CD14-positive monocyte (primary cell): ENCODE data around the gene GBP3. TPM values are rescaled to one million over a fixed set of nuclear protein-coding genes. Genes with fewer than 3 reads are reported as not detected.
A peak's percentile ranks its signal among the peaks of the same experiment; 100 is the strongest.
"Not testable (repeated sequence)": the region's sequence is repeated elsewhere in the genome, so short reads cannot be mapped to it uniquely, and the experiment has no call there.

Experiments used
- DNase-seq, 3 donors: peaks; one replicate each; pipeline ENCODE4 v3.0.0-alpha.2; 2011 to 2022
- H2AFZ ChIP-seq: 2 replicates; pipeline ENCODE4 v1.6.0; 2012; ENCODE audit warnings: mild to moderate bottlenecking, low read depth, low read length, inconsistent platforms; ENCODE audit not compliant: insufficient read depth, poor library complexity, severe bottlenecking
- H3K27ac ChIP-seq, 2 donors: 1 replicate in 1 of 2; 2 replicates in 1 of 2; pipeline ENCODE4 v1.5.1; 2012 to 2013; ENCODE audit warnings: low read length in 2 of 2, control low read depth in 1 of 2, inconsistent platforms in 1 of 2, low read depth in 1 of 2, mild to moderate bottlenecking in 1 of 2
- H3K27me3 ChIP-seq, 2 donors: one replicate each; pipeline versions ENCODE4 v1.6.0 to v1.6.1; 2011 to 2013; ENCODE audit warnings: low read length in 2 of 2; ENCODE audit not compliant: control insufficient read depth in 2 of 2, insufficient read depth in 2 of 2
- H3K36me3 ChIP-seq, 2 donors: replicated peaks in 1 of 2; 1 replicate in 1 of 2; 2 replicates in 1 of 2; pipeline versions ENCODE4 v1.5.1 to v1.6.1; 2012 to 2013; ENCODE audit warnings: low read length in 2 of 2, control low read depth in 1 of 2, inconsistent platforms in 1 of 2, mild to moderate bottlenecking in 1 of 2; ENCODE audit not compliant: insufficient read depth in 2 of 2, control insufficient read depth in 1 of 2
- H3K4me1 ChIP-seq, 2 donors: 1 replicate in 1 of 2; 2 replicates in 1 of 2; pipeline versions ENCODE4 v1.5.1 to v1.6.1; 2012 to 2013; ENCODE audit warnings: low read length in 2 of 2, control low read depth in 1 of 2, inconsistent platforms in 1 of 2, mild to moderate bottlenecking in 1 of 2, moderate library complexity in 1 of 2; ENCODE audit not compliant: insufficient read depth in 2 of 2, control insufficient read depth in 1 of 2
- H3K4me2 ChIP-seq: replicated peaks from 2 replicates; pipeline ENCODE3; 2012; ENCODE audit warnings: low read length, moderate library complexity, mild to moderate bottlenecking; ENCODE audit not compliant: poor library complexity, severe bottlenecking; ENCODE audit errors: extremely low read depth
- H3K4me3 ChIP-seq, 3 experiments: fragments of 200-600 bp in 1 of 3; sonication (generic) in 1 of 3; replicated peaks in 1 of 3; 1 replicate in 2 of 3; 2 replicates in 1 of 3; pipeline ENCODE4 v1.5.1; 2011 to 2013; ENCODE audit warnings: low read length in 3 of 3, mild to moderate bottlenecking in 3 of 3, control low read depth in 2 of 3, low read depth in 2 of 3, inconsistent platforms in 1 of 3, moderate library complexity in 1 of 3
- H3K79me2 ChIP-seq: 2 replicates; pipeline ENCODE4 v1.6.0; 2012; ENCODE audit warnings: mild to moderate bottlenecking, control low read depth, inconsistent platforms, low read length, moderate library complexity; ENCODE audit not compliant: insufficient read depth
- H3K9ac ChIP-seq: 2 replicates; pipeline ENCODE4 v1.6.0; 2017; ENCODE audit warnings: low read length, mild to moderate bottlenecking; ENCODE audit not compliant: insufficient read depth, poor library complexity, severe bottlenecking
- H3K9me3 ChIP-seq, 2 donors: replicated peaks in 1 of 2; 1 replicate in 1 of 2; 2 replicates in 1 of 2; pipeline versions ENCODE4 v1.5.1 to v1.6.1; 2012 to 2013; ENCODE audit warnings: low read length in 2 of 2, control low read depth in 1 of 2; ENCODE audit not compliant: control insufficient read depth in 1 of 2, insufficient read depth in 1 of 2
- H4K20me1 ChIP-seq: 2 replicates; pipeline ENCODE4 v1.6.0; 2012; ENCODE audit warnings: mild to moderate bottlenecking, low read length, control low read depth, moderate library complexity; ENCODE audit not compliant: insufficient read depth
- H3K27ac Mint-ChIP-seq, 7 donors: one replicate each; pipeline ENCODE4 v1.8.0; 2020; ENCODE audit warnings: mild to moderate bottlenecking in 7 of 7, mixed read lengths in 7 of 7, moderate library complexity in 6 of 7, inconsistent platforms in 2 of 7
- H3K27me3 Mint-ChIP-seq, 3 donors: one replicate each; pipeline ENCODE4 v1.8.0; 2021 to 2022; ENCODE audit warnings: low read depth in 3 of 3, mild to moderate bottlenecking in 3 of 3, mixed read lengths in 3 of 3, moderate library complexity in 3 of 3, inconsistent platforms in 1 of 3
- H3K36me3 Mint-ChIP-seq, 2 donors: one replicate each; pipeline ENCODE4 v1.8.0; 2020; ENCODE audit warnings: mixed read lengths in 2 of 2, inconsistent platforms in 1 of 2, mild to moderate bottlenecking in 1 of 2
- H3K4me1 Mint-ChIP-seq: one replicate; pipeline ENCODE4 v1.8.0; 2020; ENCODE audit warnings: mild to moderate bottlenecking, mixed read lengths
- H3K4me3 Mint-ChIP-seq, 2 donors: one replicate each; pipeline ENCODE4 v1.8.0; 2020; ENCODE audit warnings: mild to moderate bottlenecking in 2 of 2, mixed read lengths in 2 of 2, moderate library complexity in 1 of 2
- H3K9me3 Mint-ChIP-seq, 7 donors: one replicate each; pipeline ENCODE4 v1.8.0; 2020 to 2022; ENCODE audit warnings: mixed read lengths in 7 of 7, mild to moderate bottlenecking in 6 of 7, moderate library complexity in 6 of 7, inconsistent platforms in 2 of 7
- CTCF ChIP-seq: fragments of 200-600 bp; IDR thresholded peaks from one replicate; pipeline ENCODE4 v1.8.0; 2022; ENCODE audit warnings: antibody characterized with exemption, mild to moderate bottlenecking
- WGBS: methylation state at CpG from one replicate; pipeline ENCODE4 v1.1.5; 2013; ENCODE audit warnings: missing lambda C conversion rate; ENCODE audit not compliant: insufficient coverage; 5-methylcytosine and 5-hydroxymethylcytosine counted together
- intact Hi-C, 2 donors: fragments of 100-400 bp; cut with micrococcal nuclease; formaldehyde crosslinking; loops; one replicate each; pipeline versions ENCODE4 v1.15.0 to v1.15.1; 2023
- polyA plus RNA-seq, 3 donors: library from polyadenylated mRNA; depleted of rRNA in 1 of 3; unstranded in 2 of 3; stranded (reverse) in 1 of 3; fragments of 300-500 nt in 2 of 3; fragments of >200 nt in 1 of 3; fragmentation: Illumina TruSeq in 2 of 3; gene quantifications; 1 replicate in 2 of 3; 2 replicates in 1 of 3; pipeline ENCODE4 v1.2.3, GENCODE V29; 2012 to 2021

The GBP3 gene
- polyA plus RNA-seq, 3 donors: 6.9 to 17.3 (median 12.4) TPM

GRCh38 chr1:89037186-89037585 lies 14.5 kb upstream of the GBP3 start:
- no peaks in the 10 kb centered on the region for H3K27me3 ChIP-seq
- H3K27me3 Mint-ChIP-seq: peaks cover 0 to 1% (median 0%) of the 10 kb centered on the region in 3 donors
- DNase-seq: no peak
- peak overlapping the region in 1 of 3 experiments; percentile 40 for H3K4me3 ChIP-seq
- peak overlapping the region; percentile 63 for H2AFZ ChIP-seq
- H3K27ac Mint-ChIP-seq: peak overlapping the region in 6 of 7 donors; percentile 51 to 76 (median 58)
- H3K4me1 ChIP-seq: peaks cover 17 to 33% of the 10 kb centered on the region in 2 donors
- intact Hi-C loops: no loop called here
- H3K9me3 ChIP-seq: peaks cover 0 to 4% of the 10 kb centered on the region in 2 donors
- peaks cover 0 to 2% of the 10 kb centered on the region in 2 donors for H3K36me3 Mint-ChIP-seq
- peaks cover 34% of the 10 kb centered on the region for H3K4me1 Mint-ChIP-seq
- no peak for TF ChIP-seq CTCF
- no CpG with 5 or more reads among the region's 1 CpG for WGBS
- H3K4me3 Mint-ChIP-seq: peak overlapping the region; percentile 45 to 80
- H3K9me3 Mint-ChIP-seq: peaks cover 0 to 11% (median 4%) of the 10 kb centered on the region in 7 donors
- no peaks in the 10 kb centered on the region for H3K79me2 ChIP-seq
- peak overlapping the region; percentile 29 for H3K9ac ChIP-seq
- H3K36me3 ChIP-seq: no peaks in the 10 kb centered on the region
- no peaks in the 10 kb centered on the region for H4K20me1 ChIP-seq
- H3K27ac ChIP-seq: peak overlapping the region in 1 of 2 donors; percentile 64
- peak overlapping the region; percentile 47 for H3K4me2 ChIP-seq

GRCh38 chr1:89035080-89035479 lies 12.4 kb upstream of the GBP3 start:
- H3K9me3 Mint-ChIP-seq: peaks cover 1 to 17% (median 7%) of the 10 kb centered on the region in 7 donors
- WGBS: no CpG with 5 or more reads among the region's 1 CpG
- no peaks in the 10 kb centered on the region for H4K20me1 ChIP-seq
- DNase-seq: no peak
- H3K36me3 ChIP-seq: no peaks in the 10 kb centered on the region
- H3K79me2 ChIP-seq: no peaks in the 10 kb centered on the region
- H3K36me3 Mint-ChIP-seq: no peaks in the 10 kb centered on the region
- peaks cover 0 to 4% of the 10 kb centered on the region in 2 donors for H3K9me3 ChIP-seq
- H3K27me3 Mint-ChIP-seq: peaks cover 0 to 1% (median 0%) of the 10 kb centered on the region in 3 donors
- H3K27me3 ChIP-seq: no peaks in the 10 kb centered on the region
- H3K27ac ChIP-seq: no peak overlapping the region
- H3K4me3 Mint-ChIP-seq: no peak overlapping the region
- no peak overlapping the region for H3K9ac ChIP-seq
- intact Hi-C loops: no loop called here
- H3K4me2 ChIP-seq: no peak overlapping the region
- peaks cover 16% of the 10 kb centered on the region for H3K4me1 Mint-ChIP-seq
- TF ChIP-seq CTCF: no peak
- no peak overlapping the region for H2AFZ ChIP-seq
- no peak overlapping the region for H3K27ac Mint-ChIP-seq
- H3K4me1 ChIP-seq: peaks cover 9 to 15% of the 10 kb centered on the region in 2 donors
- H3K4me3 ChIP-seq: no peak overlapping the region

- H3K4me2 ChIP-seq, H3K4me3 ChIP-seq, intact Hi-C loops, H3K36me3 Mint-ChIP-seq, DNase-seq, H4K20me1 ChIP-seq, H3K9ac ChIP-seq, H3K27ac ChIP-seq, H3K4me3 Mint-ChIP-seq, H3K9me3 ChIP-seq, H3K79me2 ChIP-seq, H2AFZ ChIP-seq, H3K27ac Mint-ChIP-seq, H3K36me3 ChIP-seq, H3K27me3 Mint-ChIP-seq, H3K27me3 ChIP-seq: not testable (repeated sequence)
- Mint-ChIP-seq H3K4me1 (peaks cover 14% of the 10 kb centered on the region), H3K9me3 (peaks cover 4 to 17% (median 8%) of the 10 kb centered on the region in 7 donors)
- WGBS: 100% methylated on average over 4 of the region's 5 CpGs
- peaks cover 9 to 14% of the 10 kb centered on the region in 2 donors for H3K4me1 ChIP-seq
Measured at GRCh38 chr1:89034004-89034403, 11.3 kb upstream of the GBP3 start.
